HCT116 (cell line): ENCODE data around the gene ADAMTS15. TPM values are rescaled to one million over a fixed set of nuclear protein-coding genes. Genes with fewer than 3 reads are reported as not detected.

Experiments used
- ATAC-seq: fragments of 200-7000 bp; cut with Tn5 transposase; 2 replicates; pipeline ENCODE4 v1.9.1; 2020; ENCODE audit warnings: mild to moderate bottlenecking, moderate library complexity
- BruUV-seq: library from RNA; stranded (reverse); fragments of 400-500 nt; replicated peaks from 2 replicates; lab custom pipeline; 2021; lab: Mats Ljungman, UMichigan
- CTCF ChIA-PET: fragments of 300-600 bp; sonication (Branson Sonifier 250); formaldehyde crosslinking; loops from one replicate; lab custom pipeline; 2021; ENCODE audit warnings: antibody characterized with exemption; lab: Charles Lee
- POLR2A ChIA-PET: fragments of 300-600, 350-600 bp; sonication (Branson Sonifier 250); formaldehyde crosslinking; loops from one replicate; lab custom pipeline; 2021; ENCODE audit warnings: antibody characterized with exemption; lab: Charles Lee
- RAD21 ChIA-PET, 2 experiments: fragments of 300-600 bp; sonication (Branson Sonifier 250); formaldehyde crosslinking; loops; one replicate each; lab custom pipeline; 2023; ENCODE audit warnings: low total read pairs in 2 of 2; ENCODE audit not compliant: uncharacterized antibody in 2 of 2, unreplicated experiment in 2 of 2, low non-redundant PET in 1 of 2; lab: Charles Lee
- DNase-seq: peaks from one replicate; pipeline ENCODE4 v3.0.0-alpha.2; 2010; ENCODE audit warnings: low read depth, low spot score
- H2AFZ ChIP-seq: fragments of 200-600 bp; shearing (Covaris generic), sonication (generic); 2 replicates; pipeline ENCODE4 v1.6.1; 2017; ENCODE audit warnings: low read depth, mixed run types, mixed read lengths, antibody characterized with exemption, low read length; ENCODE audit not compliant: poor library complexity, severe bottlenecking
- H3K27ac ChIP-seq: 2 replicates; pipeline ENCODE4 v1.5.1; 2012; ENCODE audit warnings: low read depth, low read length
- H3K27me3 ChIP-seq: fragments of 200-600 bp; sonication (generic); 2 replicates; pipeline ENCODE4 v1.6.1; 2016; ENCODE audit warnings: mixed run types, low read length, mixed read lengths; ENCODE audit not compliant: insufficient read depth
- H3K36me3 ChIP-seq, 2 experiments: fragments of 200-500 bp in 1 of 2; fragments of 200-600 bp in 1 of 2; sonication (Bioruptor generic) in 1 of 2; sonication (generic) in 1 of 2; 2 replicates each; pipeline versions ENCODE4 v1.5.1 to v1.6.1; 2014 to 2016; ENCODE audit warnings: low read length in 2 of 2, inconsistent platforms in 1 of 2, mixed read lengths in 1 of 2, mixed run types in 1 of 2; ENCODE audit not compliant: insufficient read depth in 2 of 2, control insufficient read depth in 1 of 2
- H3K4me1 ChIP-seq, 2 experiments: fragments of 200-600 bp in 1 of 2; sonication (generic) in 1 of 2; 2 replicates each; pipeline versions ENCODE4 v1.5.1 to v1.6.1; 2012 to 2017; ENCODE audit warnings: low read length in 2 of 2, inconsistent platforms in 1 of 2, mild to moderate bottlenecking in 1 of 2, mixed read lengths in 1 of 2, mixed run types in 1 of 2, moderate library complexity in 1 of 2; ENCODE audit not compliant: insufficient read depth in 2 of 2, control insufficient read depth in 1 of 2
- H3K4me2 ChIP-seq: fragments of 200-600 bp; sonication (generic); 2 replicates; pipeline ENCODE4 v1.6.1; 2017; ENCODE audit warnings: mixed run types, low read length, mixed read lengths
- H3K4me3 ChIP-seq, 2 experiments: fragments of 200-600 bp in 1 of 2; sonication (generic) in 1 of 2; replicated peaks in 1 of 2; 2 replicates each; pipeline ENCODE4 v1.5.1; 2011 to 2016; ENCODE audit warnings: low read length in 2 of 2, control low read depth in 1 of 2, low read depth in 1 of 2, mild to moderate bottlenecking in 1 of 2, mixed read lengths in 1 of 2, mixed run types in 1 of 2
- H3K79me2 ChIP-seq: fragments of 200-600 bp; sonication (generic); 2 replicates; pipeline ENCODE4 v1.6.1; 2017; ENCODE audit warnings: mild to moderate bottlenecking, mixed run types, low read length, moderate library complexity, mixed read lengths; ENCODE audit not compliant: insufficient read depth
- H3K9ac ChIP-seq: fragments of 200-600 bp; sonication (generic); 2 replicates; pipeline ENCODE4 v1.6.1; 2016; ENCODE audit warnings: low read length, mixed read lengths
- H3K9me2 ChIP-seq: fragments of 200-600 bp; sonication (generic), shearing (Covaris generic); 2 replicates; pipeline ENCODE4 v1.6.1; 2017; ENCODE audit warnings: mixed run types, mild to moderate bottlenecking, moderate library complexity; ENCODE audit not compliant: insufficient read depth
- H3K9me3 ChIP-seq, 2 experiments: fragments of 200-500 bp in 1 of 2; fragments of 200-600 bp in 1 of 2; sonication (Bioruptor generic) in 1 of 2; sonication (generic) in 1 of 2; 2 replicates each; pipeline ENCODE4 v1.6.1; 2014 to 2017; ENCODE audit warnings: low read length in 2 of 2, mixed read lengths in 2 of 2, inconsistent platforms in 1 of 2, low read depth in 1 of 2, mild to moderate bottlenecking in 1 of 2, mixed run types in 1 of 2, moderate library complexity in 1 of 2; ENCODE audit not compliant: control insufficient read depth in 1 of 2, insufficient read depth in 1 of 2
- H4K20me1 ChIP-seq: fragments of 200-600 bp; sonication (generic), shearing (Covaris generic); 2 replicates; pipeline ENCODE4 v1.6.1; 2017; ENCODE audit warnings: mixed run types, mild to moderate bottlenecking, moderate library complexity; ENCODE audit not compliant: insufficient read depth
- CBX3 ChIP-seq: IDR thresholded peaks from 2 replicates; pipeline ENCODE4 v1.6.1; 2012; ENCODE audit warnings: low read depth
- EGR1 ChIP-seq: IDR thresholded peaks from 2 replicates; pipeline ENCODE4 v1.6.1; 2012; ENCODE audit warnings: low read depth
- ELF1 ChIP-seq: IDR thresholded peaks from 2 replicates; pipeline ENCODE4 v1.6.1; 2012; ENCODE audit warnings: low read depth, borderline replicate concordance
- EZH2 ChIP-seq: fragments of 200-600 bp; sonication (generic); IDR thresholded peaks from 2 replicates; pipeline ENCODE4 v1.6.1; 2017; ENCODE audit warnings: antibody characterized with exemption, mixed run types
- EZH2phosphoT487 ChIP-seq: fragments of 200-600 bp; IDR thresholded peaks from 2 replicates; pipeline ENCODE4 v1.6.1; 2018; ENCODE audit warnings: antibody characterized with exemption, borderline replicate concordance
- FOSL1 ChIP-seq: IDR thresholded peaks from 2 replicates; pipeline ENCODE4 v1.6.1; 2012; ENCODE audit warnings: low read depth
- JUND ChIP-seq: IDR thresholded peaks from 2 replicates; pipeline ENCODE4 v1.6.1; 2012
- SIN3A ChIP-seq: IDR thresholded peaks from 2 replicates; pipeline ENCODE4 v1.6.1; 2012; ENCODE audit warnings: low read depth
- SP1 ChIP-seq: IDR thresholded peaks from 2 replicates; pipeline ENCODE4 v1.6.1; 2012; ENCODE audit warnings: low read depth
- SRF ChIP-seq: IDR thresholded peaks from 2 replicates; pipeline ENCODE4 v1.6.1; 2012; ENCODE audit warnings: low read depth
- YY1 ChIP-seq: IDR thresholded peaks from 2 replicates; pipeline ENCODE4 v1.6.1; 2011; ENCODE audit warnings: low read length, low read depth, moderate library complexity, mild to moderate bottlenecking; ENCODE audit not compliant: insufficient replicate concordance; ENCODE audit errors: extremely low read depth
- ZFX ChIP-seq: fragments of 450-650 bp; IDR thresholded peaks from 2 replicates; pipeline ENCODE4 v1.6.1; 2017
- ZNF274 ChIP-seq: fragments of 200-500 bp; sonication (Bioruptor generic); IDR thresholded peaks from 2 replicates; pipeline ENCODE4 v1.6.1; 2014; ENCODE audit warnings: mild to moderate bottlenecking, low read depth, low read length, inconsistent platforms
- intact Hi-C: fragments of 100-400 bp; cut with micrococcal nuclease; formaldehyde crosslinking; loops from 2 replicates; pipeline ENCODE4 v1.10.0; 2022
- total RNA-seq: library from RNA; stranded (reverse); gene quantifications from one replicate; pipeline ENCODE4 v1.2.1, GENCODE V29; 2021; ENCODE audit not compliant: unreplicated experiment
- TF ChIP-seq, protein P1 (sequence below): IDR thresholded peaks from 2 replicates; pipeline ENCODE4 v1.6.1; 2012
- TF ChIP-seq, protein P2 (sequence below): IDR thresholded peaks from 2 replicates; pipeline ENCODE4 v1.6.1; 2012; ENCODE audit warnings: low read depth
- TF ChIP-seq, protein P3 (sequence below): IDR thresholded peaks from 2 replicates; pipeline ENCODE4 v1.6.1; 2012
- TF ChIP-seq, protein P4 (sequence below), 3 experiments: fragments of 200-600 bp in 1 of 3; sonication (generic) in 1 of 3; IDR thresholded peaks in 2 of 3; conservative IDR thresholded peaks in 1 of 3; 2 replicates each; pipeline ENCODE4 v1.5.1; 2012 to 2017; ENCODE audit warnings: low read depth in 2 of 3, low read length in 2 of 3, antibody characterized with exemption in 1 of 3, borderline replicate concordance in 1 of 3, control low read depth in 1 of 3, mild to moderate bottlenecking in 1 of 3, mixed read lengths in 1 of 3, mixed run types in 1 of 3, moderate library complexity in 1 of 3; ENCODE audit not compliant: insufficient read depth in 1 of 3
- TF ChIP-seq, protein P5 (sequence below): IDR thresholded peaks from 2 replicates; pipeline ENCODE4 v1.6.1; 2011; ENCODE audit warnings: mild to moderate bottlenecking, low read length, moderate library complexity; ENCODE audit not compliant: insufficient replicate concordance; ENCODE audit errors: extremely low read depth

ADAMTS15 gene
- total RNA-seq, 1 experiment from 2014 or later: 0.44 TPM

DNA sequence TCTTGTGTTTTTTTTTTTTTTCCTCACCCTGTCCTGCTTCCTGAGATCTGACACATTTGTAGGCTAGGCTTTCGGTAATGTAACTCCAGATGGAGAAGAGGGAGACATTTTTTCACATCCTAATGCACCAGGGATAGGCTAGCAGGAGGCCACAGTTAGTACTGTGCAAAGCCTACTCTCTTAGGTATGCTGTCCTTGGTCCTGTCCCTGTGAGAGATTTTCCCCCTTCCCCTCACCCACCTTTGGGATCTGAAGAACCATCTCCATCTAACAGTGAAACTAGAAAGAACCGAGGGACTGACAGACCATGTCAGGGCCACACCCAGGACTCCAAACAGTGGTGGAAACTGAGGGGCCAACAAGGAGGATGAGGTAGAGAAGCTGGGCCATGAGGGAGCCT, 49.2 kb upstream of the ADAMTS15 start:
- Histone ChIP-seq H3K9me3 (no peaks in the 10 kb centered on the region), H3K9me2 (no peaks in the 10 kb centered on the region), H3K4me1 (no peaks in the 10 kb centered on the region), H3K36me3 (no peaks in the 10 kb centered on the region), H2AFZ (no peak overlapping the region), H3K79me2 (no peaks in the 10 kb centered on the region), H4K20me1 (no peaks in the 10 kb centered on the region), H3K9ac (no peak overlapping the region), H3K27me3 (peaks cover 11% of the 10 kb centered on the region; the same call in 1 of the 2 replicates), H3K27ac (no peak overlapping the region), H3K4me2 (no peak overlapping the region), H3K4me3 (no peak overlapping the region)
- BruUV-seq: no TSS peak
- intact Hi-C loops: no loop called here
- POLR2A ChIA-PET: no interaction called here
- TF ChIP-seq EZH2 (no peak), SIN3A (no peak), SP1 (no peak), YY1 (no peak), JUND (no peak), CBX3 (no peak), EGR1 (no peak), FOSL1 (no peak), ZFX (no peak), SRF (no peak), ZNF274 (no peak), EZH2phosphoT487 (no peak), ELF1 (no peak)
- TF ChIP-seq, protein P1, sequence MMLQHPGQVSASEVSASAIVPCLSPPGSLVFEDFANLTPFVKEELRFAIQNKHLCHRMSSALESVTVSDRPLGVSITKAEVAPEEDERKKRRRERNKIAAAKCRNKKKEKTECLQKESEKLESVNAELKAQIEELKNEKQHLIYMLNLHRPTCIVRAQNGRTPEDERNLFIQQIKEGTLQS: no peak
- TF ChIP-seq, protein P2, sequence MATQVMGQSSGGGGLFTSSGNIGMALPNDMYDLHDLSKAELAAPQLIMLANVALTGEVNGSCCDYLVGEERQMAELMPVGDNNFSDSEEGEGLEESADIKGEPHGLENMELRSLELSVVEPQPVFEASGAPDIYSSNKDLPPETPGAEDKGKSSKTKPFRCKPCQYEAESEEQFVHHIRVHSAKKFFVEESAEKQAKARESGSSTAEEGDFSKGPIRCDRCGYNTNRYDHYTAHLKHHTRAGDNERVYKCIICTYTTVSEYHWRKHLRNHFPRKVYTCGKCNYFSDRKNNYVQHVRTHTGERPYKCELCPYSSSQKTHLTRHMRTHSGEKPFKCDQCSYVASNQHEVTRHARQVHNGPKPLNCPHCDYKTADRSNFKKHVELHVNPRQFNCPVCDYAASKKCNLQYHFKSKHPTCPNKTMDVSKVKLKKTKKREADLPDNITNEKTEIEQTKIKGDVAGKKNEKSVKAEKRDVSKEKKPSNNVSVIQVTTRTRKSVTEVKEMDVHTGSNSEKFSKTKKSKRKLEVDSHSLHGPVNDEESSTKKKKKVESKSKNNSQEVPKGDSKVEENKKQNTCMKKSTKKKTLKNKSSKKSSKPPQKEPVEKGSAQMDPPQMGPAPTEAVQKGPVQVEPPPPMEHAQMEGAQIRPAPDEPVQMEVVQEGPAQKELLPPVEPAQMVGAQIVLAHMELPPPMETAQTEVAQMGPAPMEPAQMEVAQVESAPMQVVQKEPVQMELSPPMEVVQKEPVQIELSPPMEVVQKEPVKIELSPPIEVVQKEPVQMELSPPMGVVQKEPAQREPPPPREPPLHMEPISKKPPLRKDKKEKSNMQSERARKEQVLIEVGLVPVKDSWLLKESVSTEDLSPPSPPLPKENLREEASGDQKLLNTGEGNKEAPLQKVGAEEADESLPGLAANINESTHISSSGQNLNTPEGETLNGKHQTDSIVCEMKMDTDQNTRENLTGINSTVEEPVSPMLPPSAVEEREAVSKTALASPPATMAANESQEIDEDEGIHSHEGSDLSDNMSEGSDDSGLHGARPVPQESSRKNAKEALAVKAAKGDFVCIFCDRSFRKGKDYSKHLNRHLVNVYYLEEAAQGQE: no peak
- TF ChIP-seq, protein P3, sequence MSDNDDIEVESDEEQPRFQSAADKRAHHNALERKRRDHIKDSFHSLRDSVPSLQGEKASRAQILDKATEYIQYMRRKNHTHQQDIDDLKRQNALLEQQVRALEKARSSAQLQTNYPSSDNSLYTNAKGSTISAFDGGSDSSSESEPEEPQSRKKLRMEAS: no peak
- TF ChIP-seq, protein P4, sequence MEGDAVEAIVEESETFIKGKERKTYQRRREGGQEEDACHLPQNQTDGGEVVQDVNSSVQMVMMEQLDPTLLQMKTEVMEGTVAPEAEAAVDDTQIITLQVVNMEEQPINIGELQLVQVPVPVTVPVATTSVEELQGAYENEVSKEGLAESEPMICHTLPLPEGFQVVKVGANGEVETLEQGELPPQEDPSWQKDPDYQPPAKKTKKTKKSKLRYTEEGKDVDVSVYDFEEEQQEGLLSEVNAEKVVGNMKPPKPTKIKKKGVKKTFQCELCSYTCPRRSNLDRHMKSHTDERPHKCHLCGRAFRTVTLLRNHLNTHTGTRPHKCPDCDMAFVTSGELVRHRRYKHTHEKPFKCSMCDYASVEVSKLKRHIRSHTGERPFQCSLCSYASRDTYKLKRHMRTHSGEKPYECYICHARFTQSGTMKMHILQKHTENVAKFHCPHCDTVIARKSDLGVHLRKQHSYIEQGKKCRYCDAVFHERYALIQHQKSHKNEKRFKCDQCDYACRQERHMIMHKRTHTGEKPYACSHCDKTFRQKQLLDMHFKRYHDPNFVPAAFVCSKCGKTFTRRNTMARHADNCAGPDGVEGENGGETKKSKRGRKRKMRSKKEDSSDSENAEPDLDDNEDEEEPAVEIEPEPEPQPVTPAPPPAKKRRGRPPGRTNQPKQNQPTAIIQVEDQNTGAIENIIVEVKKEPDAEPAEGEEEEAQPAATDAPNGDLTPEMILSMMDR (IDR thresholded peaks at IDR 0.05 in 2 of 3, conservative IDR thresholded peaks at IDR 0.05 in 1 of 3; ENCODE audit: borderline replicate concordance in 1 of 3, insufficient read depth in 1 of 3, low read depth in 2 of 3, low read length in 2 of 3): no peak
- TF ChIP-seq, protein P5, sequence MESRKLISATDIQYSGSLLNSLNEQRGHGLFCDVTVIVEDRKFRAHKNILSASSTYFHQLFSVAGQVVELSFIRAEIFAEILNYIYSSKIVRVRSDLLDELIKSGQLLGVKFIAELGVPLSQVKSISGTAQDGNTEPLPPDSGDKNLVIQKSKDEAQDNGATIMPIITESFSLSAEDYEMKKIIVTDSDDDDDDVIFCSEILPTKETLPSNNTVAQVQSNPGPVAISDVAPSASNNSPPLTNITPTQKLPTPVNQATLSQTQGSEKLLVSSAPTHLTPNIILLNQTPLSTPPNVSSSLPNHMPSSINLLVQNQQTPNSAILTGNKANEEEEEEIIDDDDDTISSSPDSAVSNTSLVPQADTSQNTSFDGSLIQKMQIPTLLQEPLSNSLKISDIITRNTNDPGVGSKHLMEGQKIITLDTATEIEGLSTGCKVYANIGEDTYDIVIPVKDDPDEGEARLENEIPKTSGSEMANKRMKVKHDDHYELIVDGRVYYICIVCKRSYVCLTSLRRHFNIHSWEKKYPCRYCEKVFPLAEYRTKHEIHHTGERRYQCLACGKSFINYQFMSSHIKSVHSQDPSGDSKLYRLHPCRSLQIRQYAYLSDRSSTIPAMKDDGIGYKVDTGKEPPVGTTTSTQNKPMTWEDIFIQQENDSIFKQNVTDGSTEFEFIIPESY: no peak
- RAD21 ChIA-PET: no interaction called here
- CTCF ChIA-PET: no interaction called here
- no peak for DNase-seq
- no peak for ATAC-seq
